ENCODE data around the gene ROPN1. TPM values are rescaled to one million over a fixed set of nuclear protein-coding genes. Genes with fewer than 3 reads are reported as not detected.
"Not testable (repeated sequence)": the region's sequence is repeated elsewhere in the genome, so short reads cannot be mapped to it uniquely, and the experiment has no call there.

Gene ROPN1
- total and polyA plus RNA-seq, 2 experiments from 2014 or later: 0.11 TPM; not detected in 1

DNA sequence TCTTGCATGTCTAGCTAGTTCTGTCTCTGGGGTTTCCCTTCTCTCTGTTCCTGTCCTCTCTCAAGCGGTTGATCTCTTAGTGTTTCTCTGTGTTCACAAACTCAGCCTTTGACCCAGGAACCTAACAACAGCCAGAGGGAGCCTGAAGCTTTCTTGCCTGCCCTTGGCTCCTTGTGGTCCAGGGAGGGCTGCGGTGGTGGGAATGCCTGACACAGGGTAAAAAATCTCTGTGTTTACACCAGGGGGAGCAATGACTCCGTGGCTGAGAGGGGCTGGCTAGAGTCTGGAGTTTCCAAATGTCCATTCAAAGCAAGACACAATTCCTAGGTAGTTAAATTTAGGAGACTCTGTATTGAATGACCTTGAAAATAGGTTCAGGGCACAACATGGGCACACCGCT lies 24.6 kb upstream of the ROPN1 start:
- not testable (repeated sequence) for H3K27ac ChIP-seq (ENCODE audit: low read depth); H3K36me3 Mint-ChIP-seq (ENCODE audit: low read depth); H3K79me2 ChIP-seq (replicated peaks; ENCODE audit: insufficient read depth); H4K20me1 ChIP-seq (replicated peaks; ENCODE audit: insufficient read depth); H3K4me3 Mint-ChIP-seq; H3F3A ChIP-seq (replicated peaks; ENCODE audit: low read depth); H3K9me3 Mint-ChIP-seq; H3K27me3 ChIP-seq (ENCODE audit: insufficient read depth); H2AFZ ChIP-seq; H3K27ac Mint-ChIP-seq; H3K4me2 ChIP-seq; H3K4me1 ChIP-seq (ENCODE audit: insufficient read depth); H3K36me3 ChIP-seq (ENCODE audit: insufficient read depth); H3K4me1 Mint-ChIP-seq; H3K4me3 ChIP-seq; H3K9me2 ChIP-seq (ENCODE audit: insufficient read depth); H3K27me3 Mint-ChIP-seq (ENCODE audit: insufficient read depth, low read depth, poor library complexity)
- TF ChIP-seq, protein P1, sequence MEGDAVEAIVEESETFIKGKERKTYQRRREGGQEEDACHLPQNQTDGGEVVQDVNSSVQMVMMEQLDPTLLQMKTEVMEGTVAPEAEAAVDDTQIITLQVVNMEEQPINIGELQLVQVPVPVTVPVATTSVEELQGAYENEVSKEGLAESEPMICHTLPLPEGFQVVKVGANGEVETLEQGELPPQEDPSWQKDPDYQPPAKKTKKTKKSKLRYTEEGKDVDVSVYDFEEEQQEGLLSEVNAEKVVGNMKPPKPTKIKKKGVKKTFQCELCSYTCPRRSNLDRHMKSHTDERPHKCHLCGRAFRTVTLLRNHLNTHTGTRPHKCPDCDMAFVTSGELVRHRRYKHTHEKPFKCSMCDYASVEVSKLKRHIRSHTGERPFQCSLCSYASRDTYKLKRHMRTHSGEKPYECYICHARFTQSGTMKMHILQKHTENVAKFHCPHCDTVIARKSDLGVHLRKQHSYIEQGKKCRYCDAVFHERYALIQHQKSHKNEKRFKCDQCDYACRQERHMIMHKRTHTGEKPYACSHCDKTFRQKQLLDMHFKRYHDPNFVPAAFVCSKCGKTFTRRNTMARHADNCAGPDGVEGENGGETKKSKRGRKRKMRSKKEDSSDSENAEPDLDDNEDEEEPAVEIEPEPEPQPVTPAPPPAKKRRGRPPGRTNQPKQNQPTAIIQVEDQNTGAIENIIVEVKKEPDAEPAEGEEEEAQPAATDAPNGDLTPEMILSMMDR (conservative IDR thresholded peaks at IDR 0.05; ENCODE audit: low read depth in 2 of 2): peak; percentile 84 to 88
- peak; percentile 100 for ATAC-seq
- peak; percentile 91 for DNase-seq (ENCODE audit: low spot score)

DNA sequence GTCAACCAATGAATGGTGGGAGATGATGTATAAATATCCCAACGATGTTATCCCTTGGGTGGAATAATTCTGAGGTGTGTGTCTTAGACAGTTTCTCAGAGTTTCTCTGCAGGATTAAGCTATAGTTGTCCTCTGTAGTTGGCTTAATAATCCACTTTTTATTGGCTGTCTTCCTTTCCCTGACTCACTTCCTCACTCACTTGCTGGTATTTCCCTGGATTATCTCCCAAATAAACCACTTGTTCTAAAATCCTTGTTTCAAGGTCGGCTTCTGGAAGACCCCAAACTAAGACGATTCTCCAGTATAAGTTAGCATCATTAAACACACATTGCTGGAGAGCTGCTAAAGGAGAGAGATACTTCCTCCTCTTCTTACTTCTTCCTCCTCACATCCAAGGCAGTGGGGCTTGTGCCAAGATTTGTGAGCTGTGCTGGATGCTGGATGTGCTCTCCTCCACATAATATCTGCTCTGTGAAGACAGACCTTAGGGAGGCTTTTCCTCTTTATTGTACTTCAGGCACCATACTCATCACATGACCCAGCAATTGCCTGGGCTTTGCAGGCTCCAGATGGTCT lies 22.5 kb upstream of the ROPN1 start:
- no peak overlapping the region for H2AFZ ChIP-seq
- H3K4me1 ChIP-seq (ENCODE audit: insufficient read depth): no peaks in the 10 kb centered on the region
- H3F3A ChIP-seq (replicated peaks; ENCODE audit: low read depth): no peaks in the 10 kb centered on the region
- no peak for DNase-seq (ENCODE audit: low spot score)
- no peak overlapping the region for H3K27ac ChIP-seq (ENCODE audit: low read depth)
- no peak for ATAC-seq
- H3K4me2 ChIP-seq: no peak overlapping the region
- H3K9me3 Mint-ChIP-seq: no peaks in the 10 kb centered on the region
- H3K4me3 ChIP-seq: no peak overlapping the region
- H3K27me3 Mint-ChIP-seq (ENCODE audit: insufficient read depth, low read depth, poor library complexity): no peaks in the 10 kb centered on the region
- peaks cover 3% of the 10 kb centered on the region; the same call in 1 of the 2 replicates for H3K9me2 ChIP-seq (ENCODE audit: insufficient read depth)
- H3K27me3 ChIP-seq (ENCODE audit: insufficient read depth): no peaks in the 10 kb centered on the region
- no peaks in the 10 kb centered on the region for H3K36me3 Mint-ChIP-seq (ENCODE audit: low read depth)
- no peaks in the 10 kb centered on the region for H4K20me1 ChIP-seq (replicated peaks; ENCODE audit: insufficient read depth)
- H3K4me1 Mint-ChIP-seq: peaks cover 3% of the 10 kb centered on the region; the same call in 2 of the 3 replicates
- H3K4me3 Mint-ChIP-seq: no peak overlapping the region
- H3K79me2 ChIP-seq (replicated peaks; ENCODE audit: insufficient read depth): no peaks in the 10 kb centered on the region
- no peak overlapping the region for H3K27ac Mint-ChIP-seq
- no peaks in the 10 kb centered on the region for H3K36me3 ChIP-seq (ENCODE audit: insufficient read depth)
- TF ChIP-seq POLR2AphosphoS5 (IDR thresholded peaks at IDR 0.05; ENCODE audit: low read depth): no peak
- TF ChIP-seq EZH2 (IDR thresholded peaks at IDR 0.05; ENCODE audit: low read depth, unreplicated experiment): no peak
- TF ChIP-seq, protein P2, sequence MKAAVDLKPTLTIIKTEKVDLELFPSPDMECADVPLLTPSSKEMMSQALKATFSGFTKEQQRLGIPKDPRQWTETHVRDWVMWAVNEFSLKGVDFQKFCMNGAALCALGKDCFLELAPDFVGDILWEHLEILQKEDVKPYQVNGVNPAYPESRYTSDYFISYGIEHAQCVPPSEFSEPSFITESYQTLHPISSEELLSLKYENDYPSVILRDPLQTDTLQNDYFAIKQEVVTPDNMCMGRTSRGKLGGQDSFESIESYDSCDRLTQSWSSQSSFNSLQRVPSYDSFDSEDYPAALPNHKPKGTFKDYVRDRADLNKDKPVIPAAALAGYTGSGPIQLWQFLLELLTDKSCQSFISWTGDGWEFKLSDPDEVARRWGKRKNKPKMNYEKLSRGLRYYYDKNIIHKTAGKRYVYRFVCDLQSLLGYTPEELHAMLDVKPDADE (IDR thresholded peaks at IDR 0.05): no peak
- no peak for TF ChIP-seq STAT1 (IDR thresholded peaks at IDR 0.05; ENCODE audit: unreplicated experiment)
- no peak for TF ChIP-seq EZH2phosphoT487 (IDR thresholded peaks at IDR 0.05; ENCODE audit: unreplicated experiment)
- TF ChIP-seq, protein P3, sequence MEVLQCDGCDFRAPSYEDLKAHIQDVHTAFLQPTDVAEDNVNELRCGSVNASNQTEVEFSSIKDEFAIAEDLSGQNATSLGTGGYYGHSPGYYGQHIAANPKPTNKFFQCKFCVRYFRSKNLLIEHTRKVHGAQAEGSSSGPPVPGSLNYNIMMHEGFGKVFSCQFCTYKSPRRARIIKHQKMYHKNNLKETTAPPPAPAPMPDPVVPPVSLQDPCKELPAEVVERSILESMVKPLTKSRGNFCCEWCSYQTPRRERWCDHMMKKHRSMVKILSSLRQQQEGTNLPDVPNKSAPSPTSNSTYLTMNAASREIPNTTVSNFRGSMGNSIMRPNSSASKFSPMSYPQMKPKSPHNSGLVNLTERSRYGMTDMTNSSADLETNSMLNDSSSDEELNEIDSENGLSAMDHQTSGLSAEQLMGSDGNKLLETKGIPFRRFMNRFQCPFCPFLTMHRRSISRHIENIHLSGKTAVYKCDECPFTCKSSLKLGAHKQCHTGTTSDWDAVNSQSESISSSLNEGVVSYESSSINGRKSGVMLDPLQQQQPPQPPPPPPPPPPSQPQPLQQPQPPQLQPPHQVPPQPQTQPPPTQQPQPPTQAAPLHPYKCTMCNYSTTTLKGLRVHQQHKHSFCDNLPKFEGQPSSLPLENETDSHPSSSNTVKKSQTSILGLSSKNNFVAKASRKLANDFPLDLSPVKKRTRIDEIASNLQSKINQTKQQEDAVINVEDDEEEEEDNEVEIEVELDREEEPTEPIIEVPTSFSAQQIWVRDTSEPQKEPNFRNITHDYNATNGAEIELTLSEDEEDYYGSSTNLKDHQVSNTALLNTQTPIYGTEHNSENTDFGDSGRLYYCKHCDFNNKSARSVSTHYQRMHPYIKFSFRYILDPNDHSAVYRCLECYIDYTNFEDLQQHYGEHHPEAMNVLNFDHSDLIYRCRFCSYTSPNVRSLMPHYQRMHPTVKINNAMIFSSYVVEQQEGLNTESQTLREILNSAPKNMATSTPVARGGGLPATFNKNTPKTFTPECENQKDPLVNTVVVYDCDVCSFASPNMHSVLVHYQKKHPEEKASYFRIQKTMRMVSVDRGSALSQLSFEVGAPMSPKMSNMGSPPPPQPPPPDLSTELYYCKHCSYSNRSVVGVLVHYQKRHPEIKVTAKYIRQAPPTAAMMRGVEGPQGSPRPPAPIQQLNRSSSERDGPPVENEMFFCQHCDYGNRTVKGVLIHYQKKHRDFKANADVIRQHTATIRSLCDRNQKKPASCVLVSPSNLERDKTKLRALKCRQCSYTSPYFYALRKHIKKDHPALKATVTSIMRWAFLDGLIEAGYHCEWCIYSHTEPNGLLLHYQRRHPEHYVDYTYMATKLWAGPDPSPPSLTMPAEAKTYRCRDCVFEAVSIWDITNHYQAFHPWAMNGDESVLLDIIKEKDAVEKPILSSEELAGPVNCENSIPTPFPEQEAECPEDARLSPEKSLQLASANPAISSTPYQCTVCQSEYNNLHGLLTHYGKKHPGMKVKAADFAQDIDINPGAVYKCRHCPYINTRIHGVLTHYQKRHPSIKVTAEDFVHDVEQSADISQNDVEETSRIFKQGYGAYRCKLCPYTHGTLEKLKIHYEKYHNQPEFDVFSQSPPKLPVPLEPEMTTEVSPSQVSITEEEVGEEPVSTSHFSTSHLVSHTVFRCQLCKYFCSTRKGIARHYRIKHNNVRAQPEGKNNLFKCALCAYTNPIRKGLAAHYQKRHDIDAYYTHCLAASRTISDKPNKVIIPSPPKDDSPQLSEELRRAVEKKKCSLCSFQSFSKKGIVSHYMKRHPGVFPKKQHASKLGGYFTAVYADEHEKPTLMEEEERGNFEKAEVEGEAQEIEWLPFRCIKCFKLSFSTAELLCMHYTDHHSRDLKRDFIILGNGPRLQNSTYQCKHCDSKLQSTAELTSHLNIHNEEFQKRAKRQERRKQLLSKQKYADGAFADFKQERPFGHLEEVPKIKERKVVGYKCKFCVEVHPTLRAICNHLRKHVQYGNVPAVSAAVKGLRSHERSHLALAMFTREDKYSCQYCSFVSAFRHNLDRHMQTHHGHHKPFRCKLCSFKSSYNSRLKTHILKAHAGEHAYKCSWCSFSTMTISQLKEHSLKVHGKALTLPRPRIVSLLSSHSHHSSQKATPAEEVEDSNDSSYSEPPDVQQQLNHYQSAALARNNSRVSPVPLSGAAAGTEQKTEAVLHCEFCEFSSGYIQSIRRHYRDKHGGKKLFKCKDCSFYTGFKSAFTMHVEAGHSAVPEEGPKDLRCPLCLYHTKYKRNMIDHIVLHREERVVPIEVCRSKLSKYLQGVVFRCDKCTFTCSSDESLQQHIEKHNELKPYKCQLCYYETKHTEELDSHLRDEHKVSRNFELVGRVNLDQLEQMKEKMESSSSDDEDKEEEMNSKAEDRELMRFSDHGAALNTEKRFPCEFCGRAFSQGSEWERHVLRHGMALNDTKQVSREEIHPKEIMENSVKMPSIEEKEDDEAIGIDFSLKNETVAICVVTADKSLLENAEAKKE (CRISPR knock-in tag; IDR thresholded peaks at IDR 0.05): no peak
- TF ChIP-seq ZNF331 (CRISPR knock-in tag; IDR thresholded peaks at IDR 0.05; ENCODE audit: low read depth): no peak
- TF ChIP-seq CREB1 (CRISPR knock-in tag; IDR thresholded peaks at IDR 0.05; ENCODE audit: low read depth): no peak

Data from GM23338 (cell line).